ENCODE measurements around the gene EXOSC10.

GRCh38 chr1:11052839-11053757 is 46.6 kb downstream of the EXOSC10 start:
- TF ChIP-seq CTCF (conservative IDR thresholded peaks at IDR 0.05) = no peak
- no peak for TF ChIP-seq EZH2 (IDR thresholded peaks at IDR 0.05; ENCODE audit: low read depth)

All from PC-9 (cell line).